Eye (tissue), 1 donor: ENCODE results near the gene RYR1.
"Not testable (repeated sequence)": the region's sequence is repeated elsewhere in the genome, so short reads cannot be mapped to it uniquely, and the experiment has no call there.

Source experiments
- DNase-seq: peaks from one replicate; pipeline ENCODE4 v3.0.0-alpha.2; 2015

RYR1 gene

DNA sequence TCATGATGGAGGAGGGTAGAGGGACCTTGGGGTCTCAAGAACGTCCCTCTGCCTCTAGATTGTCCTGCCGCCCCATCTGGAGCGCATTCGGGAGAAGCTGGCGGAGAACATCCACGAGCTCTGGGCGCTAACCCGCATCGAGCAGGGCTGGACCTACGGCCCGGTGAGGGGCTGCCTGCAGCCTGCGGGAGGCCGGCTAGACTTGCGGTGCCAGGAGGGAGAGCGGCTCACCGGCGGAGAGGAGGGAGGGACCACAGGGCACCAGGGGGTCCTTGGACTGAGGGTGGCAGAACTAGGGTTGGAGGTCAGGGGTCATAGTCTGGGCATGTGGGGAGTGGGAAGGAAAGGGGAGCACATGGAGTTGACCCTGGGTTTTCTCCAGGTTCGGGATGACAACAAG is 29.9 kb downstream of the RYR1 start:
- no peak for DNase-seq

DNA sequence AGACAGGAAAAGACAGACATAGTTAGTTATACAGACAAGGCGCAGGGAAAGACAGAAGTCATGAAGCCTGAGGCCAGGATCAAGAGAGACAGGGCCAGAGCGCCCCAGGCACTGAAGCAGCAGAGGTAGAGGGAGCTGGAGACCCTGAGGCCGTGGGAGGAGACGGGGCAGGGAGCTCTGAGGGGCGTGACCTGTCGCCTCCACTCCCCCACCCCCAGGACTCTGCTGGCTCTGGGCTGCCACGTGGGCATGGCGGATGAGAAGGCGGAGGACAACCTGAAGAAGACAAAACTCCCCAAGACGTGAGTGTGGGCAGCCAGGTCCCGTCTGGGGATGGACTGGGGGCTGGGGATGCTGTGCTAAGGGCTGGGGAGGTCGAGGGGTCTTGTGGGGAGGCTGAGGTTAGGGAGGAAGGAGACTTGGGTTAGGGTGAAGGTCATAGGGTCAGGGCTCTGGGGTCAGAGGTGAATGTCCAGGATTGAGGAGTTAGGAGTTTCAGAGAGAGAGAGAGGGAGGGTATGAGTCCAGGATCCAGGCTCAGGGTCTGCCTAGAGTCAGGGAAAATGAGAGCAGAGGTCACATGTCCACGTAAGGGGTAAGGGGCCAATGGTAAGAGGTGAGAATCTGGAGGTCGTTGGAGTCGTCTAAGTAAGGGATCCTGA is 31.1 kb downstream of the RYR1 start:
- no peak for DNase-seq

DNA sequence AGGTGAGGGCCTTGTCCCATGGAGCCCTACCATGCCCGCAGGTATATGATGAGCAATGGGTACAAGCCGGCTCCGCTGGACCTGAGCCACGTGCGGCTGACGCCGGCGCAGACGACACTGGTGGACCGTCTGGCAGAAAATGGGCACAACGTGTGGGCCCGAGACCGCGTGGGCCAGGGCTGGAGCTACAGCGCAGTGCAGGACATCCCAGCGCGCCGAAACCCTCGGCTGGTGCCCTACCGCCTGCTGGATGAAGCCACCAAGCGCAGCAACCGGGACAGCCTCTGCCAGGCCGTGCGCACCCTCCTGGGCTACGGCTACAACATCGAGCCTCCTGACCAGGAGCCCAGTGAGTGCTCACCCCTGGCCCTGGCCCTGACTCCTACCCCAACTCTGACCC is 32.6 kb downstream of the RYR1 start:
- DNase-seq: no peak

DNA sequence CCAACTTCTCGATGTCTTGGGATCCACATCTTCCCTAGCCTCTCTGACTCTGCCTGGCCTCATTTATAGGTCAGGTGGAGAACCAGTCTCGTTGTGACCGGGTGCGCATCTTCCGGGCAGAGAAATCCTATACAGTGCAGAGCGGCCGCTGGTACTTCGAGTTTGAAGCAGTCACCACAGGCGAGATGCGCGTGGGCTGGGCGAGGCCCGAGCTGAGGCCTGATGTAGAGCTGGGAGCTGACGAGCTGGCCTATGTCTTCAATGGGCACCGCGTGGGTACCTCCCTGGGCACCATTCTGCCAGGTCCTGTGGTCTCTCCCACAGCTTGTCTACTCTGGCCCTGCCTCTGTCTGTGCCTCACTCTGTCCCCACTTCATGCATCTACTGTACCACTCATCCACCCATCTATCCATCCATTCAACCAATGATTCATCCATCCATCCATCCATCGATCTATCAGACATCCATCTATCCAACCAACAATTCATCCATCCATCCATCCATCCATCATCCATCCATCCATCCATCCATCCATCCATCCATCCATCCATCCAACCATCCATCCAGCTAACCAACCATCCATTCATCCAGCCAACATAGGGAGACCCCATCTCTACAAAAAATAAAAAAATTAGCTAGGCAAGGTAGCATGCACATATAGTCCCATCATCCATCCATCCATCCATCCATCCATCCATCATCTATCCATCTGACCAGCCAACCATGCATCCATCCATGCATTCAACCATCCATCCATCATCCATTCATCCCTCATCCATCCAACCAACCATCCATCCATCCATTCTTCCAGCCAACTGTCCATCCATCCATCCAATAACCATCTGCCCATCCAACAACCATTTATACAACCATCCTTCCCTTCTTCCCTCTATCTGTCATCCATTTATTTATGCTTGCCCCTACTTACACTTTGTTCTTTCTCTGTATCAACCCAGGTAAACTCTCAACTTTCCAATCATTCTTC is 34.3 kb downstream of the RYR1 start:
- no peak for DNase-seq

DNA sequence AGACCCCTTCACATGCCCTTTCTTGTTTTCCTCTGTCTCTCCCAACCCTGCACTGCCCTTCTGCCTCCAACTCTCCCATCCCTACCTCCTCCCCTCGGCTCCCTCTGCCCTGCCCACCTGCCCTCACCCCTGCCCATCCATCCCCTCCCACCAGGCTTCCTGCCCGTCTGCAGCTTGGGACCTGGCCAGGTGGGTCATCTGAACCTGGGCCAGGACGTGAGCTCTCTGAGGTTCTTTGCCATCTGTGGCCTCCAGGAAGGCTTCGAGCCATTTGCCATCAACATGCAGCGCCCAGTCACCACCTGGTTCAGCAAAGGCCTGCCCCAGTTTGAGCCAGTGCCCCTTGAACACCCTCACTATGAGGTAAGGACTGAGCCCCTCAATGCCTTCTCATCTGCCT is 35.7 kb downstream of the RYR1 start:
- DNase-seq: no peak

DNA sequence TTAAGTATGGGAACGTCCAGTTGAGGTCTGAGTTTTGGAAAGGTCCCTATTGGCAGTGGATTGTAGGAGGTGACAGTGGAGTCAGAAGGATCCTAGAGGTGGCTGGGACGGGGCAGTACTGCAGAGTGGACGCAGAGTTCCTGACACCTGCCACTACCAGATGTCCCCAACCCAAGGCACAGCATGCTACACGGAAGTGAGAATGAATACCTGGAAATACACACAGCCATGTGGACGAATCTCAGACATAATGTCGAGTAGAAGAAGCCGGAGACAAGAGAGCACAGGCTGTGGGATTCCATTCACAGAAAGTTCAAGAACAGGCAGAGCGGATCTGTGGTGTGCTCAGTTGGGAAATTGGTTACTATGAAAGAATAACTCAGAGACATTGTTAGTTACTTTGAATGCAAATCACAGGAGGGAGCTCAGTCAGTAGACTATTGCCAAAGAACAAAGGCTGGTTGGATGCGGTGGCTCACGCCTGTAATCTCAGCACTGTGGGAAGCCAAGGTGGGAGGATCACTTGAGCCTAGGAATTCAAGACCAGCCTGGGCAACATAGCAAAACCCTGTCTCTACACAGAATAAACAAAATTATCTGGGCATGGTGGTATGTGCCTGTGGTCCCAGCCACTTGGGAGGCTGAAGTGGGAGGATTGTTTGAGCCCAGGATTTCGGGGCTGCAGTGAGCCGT is 37.4 kb downstream of the RYR1 start:
- no peak for DNase-seq

DNA sequence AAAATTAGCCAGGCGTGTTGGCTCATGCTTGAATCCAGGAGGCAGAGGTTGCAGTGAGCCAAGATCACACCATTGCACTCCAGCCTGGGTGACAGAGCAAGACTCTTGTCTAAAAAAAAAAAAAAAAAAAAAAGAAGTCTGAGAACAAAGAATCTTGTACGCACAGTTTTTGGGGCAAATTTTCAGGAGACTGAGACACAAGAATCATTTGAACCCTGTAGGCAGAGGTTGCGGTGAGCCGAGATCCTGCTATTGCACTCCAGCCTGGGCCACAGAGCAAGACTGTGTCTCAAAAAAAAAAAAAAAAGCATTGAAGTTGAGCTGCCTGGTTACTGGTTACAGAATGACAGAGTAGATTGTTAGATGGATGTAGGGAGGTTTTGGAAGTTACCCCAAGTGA is 39.2 kb downstream of the RYR1 start:
- DNase-seq: not testable (repeated sequence)

DNA sequence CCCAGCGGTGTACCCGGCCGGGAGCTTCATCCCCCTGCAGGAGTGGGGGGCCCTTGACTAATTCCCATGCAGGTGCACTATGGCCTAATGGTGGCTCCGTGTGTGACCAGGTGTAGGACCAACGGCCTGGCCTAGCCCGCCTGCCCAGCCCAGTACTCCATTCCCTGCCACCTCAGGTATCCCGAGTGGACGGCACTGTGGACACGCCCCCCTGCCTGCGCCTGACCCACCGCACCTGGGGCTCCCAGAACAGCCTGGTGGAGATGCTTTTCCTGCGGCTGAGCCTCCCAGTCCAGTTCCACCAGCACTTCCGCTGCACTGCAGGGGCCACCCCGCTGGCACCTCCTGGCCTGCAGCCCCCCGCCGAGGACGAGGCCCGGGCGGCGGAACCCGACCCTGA is 39.7 kb downstream of the RYR1 start:
- no peak for DNase-seq

DNA sequence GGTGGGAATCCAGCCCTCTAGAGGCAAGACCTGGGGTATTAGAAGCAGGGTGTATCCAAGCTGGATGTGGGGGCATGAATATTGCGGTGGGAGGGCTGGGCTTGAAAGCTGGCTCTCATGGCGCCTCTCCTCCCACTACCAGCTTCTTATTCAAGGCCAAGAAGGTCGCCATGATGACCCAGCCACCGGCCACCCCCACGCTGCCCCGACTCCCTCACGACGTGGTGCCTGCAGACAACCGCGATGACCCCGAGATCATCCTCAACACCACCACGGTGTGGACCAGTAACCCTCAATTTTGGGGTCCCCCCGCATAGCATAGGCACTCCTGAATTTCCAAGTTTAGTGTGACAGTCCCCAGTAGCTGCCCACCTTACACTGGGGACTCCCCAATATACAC is 41.7 kb downstream of the RYR1 start:
- no peak for DNase-seq

DNA sequence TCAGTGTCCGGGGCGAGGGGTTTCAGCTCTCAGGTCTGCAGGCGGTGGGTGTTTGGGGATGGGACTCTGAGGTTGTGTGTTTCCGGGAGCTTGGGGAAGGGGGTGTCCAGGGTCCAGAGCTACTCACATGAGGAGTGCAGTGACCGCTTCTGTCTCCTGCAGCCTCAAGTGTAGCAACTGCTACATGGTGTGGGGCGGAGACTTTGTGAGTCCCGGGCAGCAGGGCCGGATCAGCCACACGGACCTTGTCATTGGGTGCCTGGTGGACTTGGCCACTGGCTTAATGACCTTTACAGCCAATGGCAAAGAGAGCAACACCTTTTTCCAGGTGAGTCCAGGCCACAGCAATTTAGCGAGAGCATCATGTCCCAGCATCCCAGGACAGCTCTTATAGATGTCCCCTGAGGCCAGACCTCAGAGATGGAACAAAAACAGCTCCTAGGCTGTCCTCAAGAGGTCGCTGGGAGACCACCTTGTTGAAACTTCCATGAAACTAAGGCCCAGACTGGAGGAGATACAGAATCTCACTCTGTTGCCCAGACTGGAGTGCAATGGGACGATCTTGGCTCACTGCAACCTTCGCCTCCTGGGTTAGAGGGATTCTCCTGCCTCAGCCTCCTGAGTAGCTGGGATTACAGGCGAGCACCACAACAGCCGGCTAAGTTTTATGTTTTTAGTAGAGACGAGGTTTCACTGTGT is 44.9 kb downstream of the RYR1 start:
- peak; percentile 2 for DNase-seq

DNA sequence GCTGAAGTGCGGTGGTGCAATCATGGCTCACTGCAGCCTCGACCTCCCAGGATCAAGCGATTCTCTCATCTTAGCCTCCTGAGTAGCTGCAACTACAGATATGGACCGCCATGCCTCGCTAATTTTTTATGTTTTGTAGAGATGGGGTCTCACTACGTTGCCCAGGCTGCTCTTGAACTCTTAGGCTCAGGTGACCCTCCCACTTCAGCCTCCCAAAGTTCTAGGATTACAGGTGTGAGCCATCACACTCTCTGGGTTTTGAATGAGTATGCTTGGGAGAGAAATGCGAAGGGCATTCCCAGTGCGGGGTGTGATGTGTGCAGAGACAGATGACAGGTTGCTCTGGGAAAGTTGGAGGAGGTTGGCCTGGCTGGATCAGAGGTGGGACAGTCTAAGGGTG is 49.0 kb downstream of the RYR1 start:
- no peak for DNase-seq

DNA sequence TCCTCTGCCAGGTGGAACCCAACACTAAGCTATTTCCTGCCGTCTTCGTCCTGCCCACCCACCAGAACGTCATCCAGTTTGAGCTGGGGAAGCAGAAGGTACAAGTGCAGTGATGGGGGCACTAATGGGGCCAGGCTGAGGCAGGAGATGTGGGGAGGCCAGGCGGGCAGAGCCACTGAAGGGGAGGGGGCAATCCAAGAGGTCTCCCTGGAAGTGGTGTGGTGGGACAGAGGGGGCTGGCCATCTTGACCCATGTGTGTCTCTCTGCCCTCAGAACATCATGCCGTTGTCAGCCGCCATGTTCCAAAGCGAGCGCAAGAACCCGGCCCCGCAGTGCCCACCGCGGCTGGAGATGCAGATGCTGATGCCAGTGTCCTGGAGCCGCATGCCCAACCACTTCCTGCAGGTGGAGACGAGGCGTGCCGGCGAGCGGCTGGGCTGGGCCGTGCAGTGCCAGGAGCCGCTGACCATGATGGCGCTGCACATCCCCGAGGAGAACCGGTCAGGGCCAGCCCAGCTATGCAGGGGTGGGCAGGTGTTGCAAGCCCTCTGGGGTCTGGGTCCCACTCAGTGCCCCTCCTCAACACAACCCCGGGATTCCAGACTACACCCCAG is 49.6 kb downstream of the RYR1 start:
- no peak for DNase-seq

DNA sequence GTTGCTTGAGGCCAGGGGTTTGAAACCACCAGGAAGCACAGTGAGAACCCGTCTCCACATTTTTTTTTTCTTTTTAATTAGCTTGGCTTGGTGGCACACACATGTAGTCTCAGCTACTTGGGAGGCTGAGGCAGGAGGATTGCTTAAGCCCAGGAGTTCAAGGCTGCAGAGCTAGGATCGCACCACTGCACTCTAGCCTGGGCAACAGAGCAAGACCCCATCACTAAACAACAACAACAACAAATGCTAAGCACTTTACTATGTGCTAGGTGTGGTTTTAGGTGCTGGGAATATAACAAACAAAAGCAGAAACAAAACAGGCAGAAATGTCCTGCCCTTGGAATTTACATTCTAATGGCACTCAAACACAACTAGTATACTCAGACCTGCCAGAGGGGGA is 51.3 kb downstream of the RYR1 start:
- DNase-seq: no peak

DNA sequence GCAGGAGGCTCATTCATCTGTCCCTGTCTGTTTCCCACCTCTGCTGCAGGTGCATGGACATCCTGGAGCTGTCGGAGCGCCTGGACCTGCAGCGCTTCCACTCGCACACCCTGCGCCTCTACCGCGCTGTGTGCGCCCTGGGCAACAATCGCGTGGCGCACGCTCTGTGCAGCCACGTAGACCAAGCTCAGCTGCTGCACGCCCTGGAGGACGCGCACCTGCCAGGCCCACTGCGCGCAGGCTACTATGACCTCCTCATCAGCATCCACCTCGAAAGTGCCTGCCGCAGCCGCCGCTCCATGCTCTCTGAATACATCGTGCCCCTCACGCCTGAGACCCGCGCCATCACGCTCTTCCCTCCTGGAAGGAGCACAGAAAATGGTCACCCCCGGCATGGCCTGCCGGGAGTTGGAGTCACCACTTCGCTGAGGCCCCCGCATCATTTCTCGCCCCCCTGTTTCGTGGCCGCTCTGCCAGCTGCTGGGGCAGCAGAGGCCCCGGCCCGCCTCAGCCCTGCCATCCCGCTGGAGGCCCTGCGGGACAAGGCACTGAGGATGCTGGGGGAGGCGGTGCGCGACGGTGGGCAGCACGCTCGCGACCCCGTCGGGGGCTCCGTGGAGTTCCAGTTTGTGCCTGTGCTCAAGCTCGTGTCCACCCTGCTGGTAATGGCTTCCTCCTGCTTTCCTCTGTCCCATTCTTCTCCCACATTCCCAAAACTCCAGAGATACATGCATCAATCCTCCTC is 52.2 kb downstream of the RYR1 start:
- DNase-seq: no peak

DNA sequence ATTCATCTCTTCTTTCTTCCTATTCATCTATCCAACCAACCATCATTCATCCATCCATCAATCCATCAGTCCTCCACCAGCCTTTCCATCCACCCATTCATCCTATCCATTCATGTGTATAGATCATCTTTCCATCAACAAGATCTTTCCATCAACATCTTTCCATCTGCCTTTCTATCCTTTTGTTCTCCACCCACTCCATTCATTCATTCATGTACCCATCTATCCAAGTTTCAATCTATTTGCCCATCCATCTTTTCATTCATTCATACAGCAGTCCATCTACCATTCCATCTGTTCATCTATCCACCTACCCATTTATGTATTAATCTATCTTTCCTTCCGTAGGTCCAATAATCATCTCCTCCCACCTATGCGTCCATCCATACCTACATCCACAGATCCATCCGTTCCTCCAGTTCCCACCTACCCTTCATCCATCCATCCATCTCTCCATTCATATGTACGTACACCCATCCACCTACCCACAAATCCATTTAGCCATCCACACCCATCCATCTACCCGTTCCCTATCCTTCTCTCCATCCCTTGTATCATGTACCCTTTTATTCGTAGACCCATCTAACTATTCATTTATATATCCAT is 53.3 kb downstream of the RYR1 start:
- DNase-seq: no peak

DNA sequence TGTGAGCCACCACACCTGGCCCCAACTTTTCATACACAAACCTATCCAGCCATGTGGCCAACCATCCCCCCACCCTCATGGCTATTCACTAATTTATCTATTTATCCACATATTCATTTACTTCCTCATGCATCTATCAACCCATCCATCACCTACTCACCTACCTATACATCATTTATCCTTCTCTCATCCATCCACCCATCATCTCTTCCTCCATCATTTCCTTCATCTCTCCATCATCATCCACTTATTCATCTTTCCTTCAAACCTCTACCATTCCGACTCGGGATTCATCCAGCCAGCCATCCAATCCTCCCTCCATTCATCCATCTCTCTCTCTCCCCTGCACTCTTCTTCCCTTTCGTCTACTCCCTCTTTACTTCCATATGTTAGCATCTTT is 54.6 kb downstream of the RYR1 start:
- no peak for DNase-seq

DNA sequence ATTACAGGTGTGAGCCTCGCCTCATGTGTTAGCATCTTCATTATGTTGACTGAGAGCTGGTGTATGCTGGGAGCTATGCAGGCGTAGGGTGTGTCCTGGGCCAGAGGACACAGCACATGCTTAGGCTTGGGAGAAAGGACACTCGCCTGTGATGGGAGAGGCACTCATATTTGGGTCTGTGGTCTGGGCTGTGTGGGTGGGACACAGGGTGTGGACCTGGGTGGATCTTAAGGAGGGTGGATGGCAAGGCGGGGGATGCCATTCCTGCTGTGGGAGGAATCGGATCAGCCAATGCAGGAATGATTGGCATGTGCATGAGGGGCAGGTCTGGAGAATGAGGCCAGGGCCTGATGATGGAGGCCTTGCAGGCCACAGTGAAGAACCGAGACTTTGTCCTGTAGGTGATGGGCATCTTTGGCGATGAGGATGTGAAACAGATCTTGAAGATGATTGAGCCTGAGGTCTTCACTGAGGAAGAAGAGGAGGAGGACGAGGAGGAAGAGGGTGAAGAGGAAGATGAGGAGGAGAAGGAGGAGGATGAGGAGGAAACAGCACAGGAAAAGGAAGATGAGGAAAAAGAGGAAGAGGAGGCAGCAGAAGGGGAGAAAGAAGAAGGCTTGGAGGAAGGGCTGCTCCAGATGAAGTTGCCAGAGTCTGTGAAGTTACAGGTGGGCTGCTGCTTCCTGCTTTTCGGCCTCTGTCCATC is 55.4 kb downstream of the RYR1 start:
- DNase-seq: no peak

DNA sequence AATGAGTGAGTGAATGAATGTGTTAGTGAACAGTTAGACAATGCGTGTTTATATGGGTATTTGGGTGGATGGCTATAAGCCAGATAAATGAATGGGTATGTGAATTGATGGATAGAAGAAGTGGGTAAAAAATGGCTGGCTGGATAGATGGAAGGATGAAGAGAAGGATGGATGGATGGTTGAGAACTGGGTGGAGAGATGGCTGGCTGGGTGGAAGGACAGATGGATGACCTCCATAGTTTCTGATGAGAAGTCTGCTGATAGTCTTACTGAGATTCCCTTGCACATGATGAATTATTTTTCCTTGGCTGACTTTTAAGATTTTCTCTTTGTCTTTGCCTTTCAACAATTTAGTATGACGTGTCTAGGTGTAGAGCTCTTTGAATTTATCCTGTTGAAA is 57.4 kb downstream of the RYR1 start:
- DNase-seq: no peak

DNA sequence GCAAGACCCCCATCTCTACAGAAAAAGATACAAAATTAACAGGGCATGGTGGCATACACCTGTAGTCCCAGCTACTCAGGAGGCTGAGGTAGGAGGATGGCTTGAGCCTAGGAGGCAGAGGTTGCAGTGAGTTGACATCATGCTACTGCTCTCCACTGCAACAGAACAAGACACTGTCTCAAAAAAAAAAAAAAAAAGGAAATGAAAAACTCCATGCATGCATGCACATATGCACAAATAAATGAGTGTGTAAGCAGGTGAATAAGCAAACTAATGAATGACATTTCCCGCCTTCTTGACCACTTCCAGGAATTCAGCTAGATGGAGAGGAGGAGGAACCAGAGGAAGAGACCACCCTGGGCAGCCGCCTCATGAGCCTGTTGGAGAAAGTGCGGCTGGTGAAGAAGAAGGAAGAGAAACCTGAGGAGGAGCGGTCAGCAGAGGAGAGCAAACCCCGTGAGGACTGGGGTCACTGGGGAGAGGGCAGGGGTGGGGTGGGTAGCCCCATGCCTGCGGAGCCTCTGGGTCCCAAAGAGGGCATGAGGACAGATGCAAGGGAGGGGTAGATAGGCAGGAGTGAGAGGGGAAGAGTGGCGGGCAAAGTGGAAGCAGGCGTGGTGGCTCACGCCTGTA is 58.8 kb downstream of the RYR1 start:
- DNase-seq: no peak

DNA sequence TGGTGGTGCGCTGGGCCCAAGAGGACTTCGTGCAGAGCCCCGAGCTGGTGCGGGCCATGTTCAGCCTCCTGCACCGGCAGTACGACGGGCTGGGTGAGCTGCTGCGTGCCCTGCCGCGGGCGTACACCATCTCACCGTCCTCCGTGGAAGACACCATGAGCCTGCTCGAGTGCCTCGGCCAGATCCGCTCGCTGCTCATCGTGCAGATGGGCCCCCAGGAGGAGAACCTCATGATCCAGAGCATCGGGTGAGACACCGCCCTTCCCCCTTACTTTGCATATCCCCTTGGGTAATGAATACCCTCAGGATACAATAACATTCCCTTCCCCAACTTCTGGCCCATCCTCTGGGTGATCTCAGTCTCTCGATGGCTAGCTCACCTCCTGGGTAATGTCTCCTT is 60.9 kb downstream of the RYR1 start:
- no peak for DNase-seq
